ENCODE results near the gene CC2D2A. TPM values are rescaled to one million over a fixed set of nuclear protein-coding genes. Genes with fewer than 3 reads are reported as not detected.

CC2D2A gene
- total RNA-seq, 1 experiment from 2014 or later, result 3.6 TPM

DNA sequence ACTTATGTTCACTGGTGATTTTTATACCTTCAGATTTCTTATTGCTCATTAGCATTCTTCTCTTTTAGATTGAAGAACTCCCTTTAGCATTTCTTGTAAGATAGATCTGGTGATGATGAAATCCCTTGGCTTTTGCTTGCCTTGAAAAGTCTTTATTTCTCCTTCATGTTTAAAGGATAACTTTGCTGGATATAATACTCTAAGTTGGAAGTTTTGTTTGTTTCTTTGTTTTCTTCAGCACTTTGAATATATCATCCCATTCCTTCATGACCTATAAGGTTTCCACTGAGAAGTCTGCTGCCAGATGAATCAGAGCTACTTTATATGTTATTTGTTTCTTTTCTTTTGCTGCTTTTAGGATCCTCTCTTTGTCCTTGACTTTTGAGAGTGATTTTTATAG lies 18.5 kb downstream of the CC2D2A start:
- Histone ChIP-seq H3K27me3 (ENCODE audit: control insufficient read depth, insufficient read depth, low read length) (no peaks in the 10 kb centered on the region), H3K9me3 (ENCODE audit: control insufficient read depth, insufficient read depth, low read depth, low read length) (no peaks in the 10 kb centered on the region), H3K4me3 (ENCODE audit: low read depth in 2 of 2, low read length in 2 of 2) (no peak overlapping the region), H3K4me1 (ENCODE audit: control insufficient read depth, insufficient read depth, low read length) (no peaks in the 10 kb centered on the region), H3K36me3 (ENCODE audit: control insufficient read depth, insufficient read depth, low read length) (no peaks in the 10 kb centered on the region), H3K27ac (ENCODE audit: low read length) (no peak overlapping the region)
- in situ Hi-C loops (cut with HindIII; ENCODE audit: low pct_unique_long_range_greater_than_20kb, low sequenced_read_pairs) (no loop called here), intact Hi-C loops (cut with micrococcal nuclease; ENCODE audit: unreplicated experiment) (loop anchor here (10.0 kb wide), 1 partner anchor 147 kb away; no protein-coding TSS in a partner anchor)
- ATAC-seq, result no peak
- DNase-seq (ENCODE audit: low read depth, low spot score), result no peak
- ChIA-PET CTCF (no interaction called here), POLR2A (no interaction called here)
- no TSS peak for BruUV-seq (replicated peaks)
- TF ChIP-seq, protein P1, sequence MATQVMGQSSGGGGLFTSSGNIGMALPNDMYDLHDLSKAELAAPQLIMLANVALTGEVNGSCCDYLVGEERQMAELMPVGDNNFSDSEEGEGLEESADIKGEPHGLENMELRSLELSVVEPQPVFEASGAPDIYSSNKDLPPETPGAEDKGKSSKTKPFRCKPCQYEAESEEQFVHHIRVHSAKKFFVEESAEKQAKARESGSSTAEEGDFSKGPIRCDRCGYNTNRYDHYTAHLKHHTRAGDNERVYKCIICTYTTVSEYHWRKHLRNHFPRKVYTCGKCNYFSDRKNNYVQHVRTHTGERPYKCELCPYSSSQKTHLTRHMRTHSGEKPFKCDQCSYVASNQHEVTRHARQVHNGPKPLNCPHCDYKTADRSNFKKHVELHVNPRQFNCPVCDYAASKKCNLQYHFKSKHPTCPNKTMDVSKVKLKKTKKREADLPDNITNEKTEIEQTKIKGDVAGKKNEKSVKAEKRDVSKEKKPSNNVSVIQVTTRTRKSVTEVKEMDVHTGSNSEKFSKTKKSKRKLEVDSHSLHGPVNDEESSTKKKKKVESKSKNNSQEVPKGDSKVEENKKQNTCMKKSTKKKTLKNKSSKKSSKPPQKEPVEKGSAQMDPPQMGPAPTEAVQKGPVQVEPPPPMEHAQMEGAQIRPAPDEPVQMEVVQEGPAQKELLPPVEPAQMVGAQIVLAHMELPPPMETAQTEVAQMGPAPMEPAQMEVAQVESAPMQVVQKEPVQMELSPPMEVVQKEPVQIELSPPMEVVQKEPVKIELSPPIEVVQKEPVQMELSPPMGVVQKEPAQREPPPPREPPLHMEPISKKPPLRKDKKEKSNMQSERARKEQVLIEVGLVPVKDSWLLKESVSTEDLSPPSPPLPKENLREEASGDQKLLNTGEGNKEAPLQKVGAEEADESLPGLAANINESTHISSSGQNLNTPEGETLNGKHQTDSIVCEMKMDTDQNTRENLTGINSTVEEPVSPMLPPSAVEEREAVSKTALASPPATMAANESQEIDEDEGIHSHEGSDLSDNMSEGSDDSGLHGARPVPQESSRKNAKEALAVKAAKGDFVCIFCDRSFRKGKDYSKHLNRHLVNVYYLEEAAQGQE (IDR thresholded peaks at IDR 0.05; ENCODE audit: insufficient read depth in 1 of 2, low read depth in 2 of 2, low read length in 1 of 2), result no peak
- TF ChIP-seq, protein P2, sequence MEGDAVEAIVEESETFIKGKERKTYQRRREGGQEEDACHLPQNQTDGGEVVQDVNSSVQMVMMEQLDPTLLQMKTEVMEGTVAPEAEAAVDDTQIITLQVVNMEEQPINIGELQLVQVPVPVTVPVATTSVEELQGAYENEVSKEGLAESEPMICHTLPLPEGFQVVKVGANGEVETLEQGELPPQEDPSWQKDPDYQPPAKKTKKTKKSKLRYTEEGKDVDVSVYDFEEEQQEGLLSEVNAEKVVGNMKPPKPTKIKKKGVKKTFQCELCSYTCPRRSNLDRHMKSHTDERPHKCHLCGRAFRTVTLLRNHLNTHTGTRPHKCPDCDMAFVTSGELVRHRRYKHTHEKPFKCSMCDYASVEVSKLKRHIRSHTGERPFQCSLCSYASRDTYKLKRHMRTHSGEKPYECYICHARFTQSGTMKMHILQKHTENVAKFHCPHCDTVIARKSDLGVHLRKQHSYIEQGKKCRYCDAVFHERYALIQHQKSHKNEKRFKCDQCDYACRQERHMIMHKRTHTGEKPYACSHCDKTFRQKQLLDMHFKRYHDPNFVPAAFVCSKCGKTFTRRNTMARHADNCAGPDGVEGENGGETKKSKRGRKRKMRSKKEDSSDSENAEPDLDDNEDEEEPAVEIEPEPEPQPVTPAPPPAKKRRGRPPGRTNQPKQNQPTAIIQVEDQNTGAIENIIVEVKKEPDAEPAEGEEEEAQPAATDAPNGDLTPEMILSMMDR (IDR thresholded peaks at IDR 0.05), result no peak
- TF ChIP-seq TCF7L2 (IDR thresholded peaks at IDR 0.05; ENCODE audit: low read depth, low read length) (no peak), POLR2AphosphoS5 (IDR thresholded peaks at IDR 0.05; ENCODE audit: low read depth, low read length) (no peak), SIN3A (IDR thresholded peaks at IDR 0.05; ENCODE audit: borderline replicate concordance, insufficient read depth, low read depth, low read length) (no peak)

DNA sequence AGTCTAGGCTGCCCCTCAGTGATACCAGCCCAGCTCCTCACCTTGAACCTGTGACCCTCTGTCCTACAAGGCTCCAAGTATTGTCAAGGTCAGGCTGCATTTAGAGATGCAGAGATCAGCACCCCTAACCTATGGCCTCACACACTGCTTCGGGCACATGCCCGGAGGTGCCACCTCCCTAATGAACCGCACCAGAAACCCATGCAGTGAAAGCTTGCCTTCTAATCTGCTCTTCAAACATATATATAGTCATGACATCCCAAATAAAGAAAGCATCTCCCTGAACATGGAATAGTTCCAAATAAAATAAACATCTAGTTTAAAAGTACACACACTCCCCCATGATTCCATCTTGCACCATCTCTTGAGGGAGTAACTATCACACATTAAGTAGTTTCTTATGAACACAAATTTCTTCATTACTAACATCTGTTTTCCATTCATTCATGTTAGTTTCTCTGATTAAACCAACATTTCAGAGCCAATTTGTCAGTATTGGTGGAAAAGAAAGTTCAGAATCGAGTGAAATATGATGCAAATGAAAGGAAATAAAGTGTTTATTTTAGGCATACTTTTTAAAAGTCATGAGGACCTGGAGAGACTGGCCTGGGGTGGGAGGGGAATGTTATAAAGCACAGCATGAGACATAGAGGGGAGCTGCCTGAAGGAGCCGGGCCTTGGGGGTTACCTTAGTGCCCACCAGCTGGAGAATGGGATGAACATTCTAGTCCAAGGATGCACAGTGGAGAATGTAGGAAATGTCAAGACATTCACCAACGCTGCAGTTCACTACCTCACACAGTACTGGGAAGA lies 19.2 kb downstream of the CC2D2A start:
- DNase-seq (ENCODE audit: low read depth, low spot score), result no peak
- Histone ChIP-seq H3K9me3 (ENCODE audit: control insufficient read depth, insufficient read depth, low read depth, low read length) (no peaks in the 10 kb centered on the region), H3K27me3 (ENCODE audit: control insufficient read depth, insufficient read depth, low read length) (no peaks in the 10 kb centered on the region), H3K36me3 (ENCODE audit: control insufficient read depth, insufficient read depth, low read length) (no peaks in the 10 kb centered on the region), H3K27ac (ENCODE audit: low read length) (no peak overlapping the region), H3K4me1 (ENCODE audit: control insufficient read depth, insufficient read depth, low read length) (no peaks in the 10 kb centered on the region), H3K4me3 (ENCODE audit: low read depth in 2 of 2, low read length in 2 of 2) (no peak overlapping the region)
- intact Hi-C loops (cut with micrococcal nuclease; ENCODE audit: unreplicated experiment), result loop anchor here (10.0 kb wide), 1 partner anchor 146 kb away; no protein-coding TSS in a partner anchor
- in situ Hi-C loops (cut with HindIII; ENCODE audit: low pct_unique_long_range_greater_than_20kb, low sequenced_read_pairs), result no loop called here
- TF ChIP-seq, protein P1 (IDR thresholded peaks at IDR 0.05; ENCODE audit: insufficient read depth in 1 of 2, low read depth in 2 of 2, low read length in 1 of 2), result no peak
- TF ChIP-seq, protein P2 (IDR thresholded peaks at IDR 0.05), result no peak
- TF ChIP-seq SIN3A (IDR thresholded peaks at IDR 0.05; ENCODE audit: borderline replicate concordance, insufficient read depth, low read depth, low read length) (no peak), POLR2AphosphoS5 (IDR thresholded peaks at IDR 0.05; ENCODE audit: low read depth, low read length) (no peak), TCF7L2 (IDR thresholded peaks at IDR 0.05; ENCODE audit: low read depth, low read length) (no peak)
- no peak for ATAC-seq
- no TSS peak for BruUV-seq (replicated peaks)
- POLR2A ChIA-PET, result no interaction called here
- CTCF ChIA-PET, result no interaction called here

Measured in Panc1 (cell line).